Right lobe of liver (tissue), 4 donors: ENCODE results near the gene NCK1.

ENCODE experiments used
- POLR2A ChIP-seq: fragments of 450-650 bp; IDR thresholded peaks from one replicate; pipeline ENCODE4 v1.6.1; 2017; ENCODE audit warnings: antibody characterized with exemption, mild to moderate bottlenecking
- TF ChIP-seq, protein P1 (sequence below), 4 donors: fragments of 200-600 bp in 3 of 4; fragments of 450-650 bp in 1 of 4; IDR thresholded peaks; one replicate each; pipeline versions ENCODE4 v1.5.1 to v1.8.0; 2016 to 2022; ENCODE audit warnings: antibody characterized with exemption in 4 of 4, mild to moderate bottlenecking in 2 of 4
- donor health status: DM: no; HTN: no; CAD: no.
- donor health status: DM: no; HTN: no; CAD: no.
- donor health status: DM: no; HTN: yes; CAD: no.

DNA sequence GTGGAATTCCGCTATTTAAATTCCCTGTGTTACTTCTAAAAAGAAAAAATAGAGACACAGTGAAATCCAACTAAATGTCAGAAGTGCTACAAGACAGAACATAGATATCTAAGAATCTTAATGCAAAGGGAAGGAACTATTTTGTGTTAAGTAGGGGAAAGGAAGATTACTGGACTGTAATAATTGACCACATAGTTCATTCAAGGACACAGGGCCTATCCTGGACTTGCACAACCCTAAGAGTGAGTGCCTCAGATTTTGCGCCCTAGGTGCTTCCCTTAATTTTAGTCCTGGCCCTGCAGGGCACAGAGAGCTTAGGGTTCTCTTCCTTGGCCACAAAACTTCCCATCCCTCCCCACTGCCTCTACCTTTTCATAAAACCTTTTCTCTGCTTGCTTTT, 92.2 kb downstream of the NCK1 start:
- TF ChIP-seq, protein P1, sequence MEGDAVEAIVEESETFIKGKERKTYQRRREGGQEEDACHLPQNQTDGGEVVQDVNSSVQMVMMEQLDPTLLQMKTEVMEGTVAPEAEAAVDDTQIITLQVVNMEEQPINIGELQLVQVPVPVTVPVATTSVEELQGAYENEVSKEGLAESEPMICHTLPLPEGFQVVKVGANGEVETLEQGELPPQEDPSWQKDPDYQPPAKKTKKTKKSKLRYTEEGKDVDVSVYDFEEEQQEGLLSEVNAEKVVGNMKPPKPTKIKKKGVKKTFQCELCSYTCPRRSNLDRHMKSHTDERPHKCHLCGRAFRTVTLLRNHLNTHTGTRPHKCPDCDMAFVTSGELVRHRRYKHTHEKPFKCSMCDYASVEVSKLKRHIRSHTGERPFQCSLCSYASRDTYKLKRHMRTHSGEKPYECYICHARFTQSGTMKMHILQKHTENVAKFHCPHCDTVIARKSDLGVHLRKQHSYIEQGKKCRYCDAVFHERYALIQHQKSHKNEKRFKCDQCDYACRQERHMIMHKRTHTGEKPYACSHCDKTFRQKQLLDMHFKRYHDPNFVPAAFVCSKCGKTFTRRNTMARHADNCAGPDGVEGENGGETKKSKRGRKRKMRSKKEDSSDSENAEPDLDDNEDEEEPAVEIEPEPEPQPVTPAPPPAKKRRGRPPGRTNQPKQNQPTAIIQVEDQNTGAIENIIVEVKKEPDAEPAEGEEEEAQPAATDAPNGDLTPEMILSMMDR (IDR thresholded peaks at IDR 0.05): no peak
- TF ChIP-seq POLR2A: no peak
